Fibroblast of lung (primary cell): Measurements from ENCODE around the gene APOBEC3B.

Source experiments
- CTCF ChIP-seq, 2 donors: IDR thresholded peaks in 1 of 2; conservative IDR thresholded peaks in 1 of 2; 1 replicate in 1 of 2; 2 replicates in 1 of 2; pipeline ENCODE4 v1.5.1; 2011 to 2012; ENCODE audit warnings: low read length in 2 of 2, control low read depth in 1 of 2, inconsistent platforms in 1 of 2, low read depth in 1 of 2, mild to moderate bottlenecking in 1 of 2
- EZH2 ChIP-seq: IDR thresholded peaks from 2 replicates; pipeline ENCODE4 v1.5.1; 2012; ENCODE audit warnings: low read length, control low read depth, mild to moderate bottlenecking; ENCODE audit errors: missing control alignments

- TF ChIP-seq CTCF (conservative IDR thresholded peaks at IDR 0.05 in 1 of 2, IDR thresholded peaks at IDR 0.05 in 1 of 2; ENCODE audit: low read depth in 1 of 2, low read length in 2 of 2) (no peak), EZH2 (no peak)
These were observed 57.4 kb downstream of the APOBEC3B start for GRCh38 chr22:39039306-39040126.
